ENCODE results near the gene KRR1.

Gene KRR1

GRCh38 chr12:75511116-75512048 is at the start of gene KRR1:
Gene KRR1, minus strand, starts transcription at chr12:75511609. Its CDS starts 12 bp downstream, at chr12:75511597.
- peak; percentile 95 for DNase-seq

DNA sequence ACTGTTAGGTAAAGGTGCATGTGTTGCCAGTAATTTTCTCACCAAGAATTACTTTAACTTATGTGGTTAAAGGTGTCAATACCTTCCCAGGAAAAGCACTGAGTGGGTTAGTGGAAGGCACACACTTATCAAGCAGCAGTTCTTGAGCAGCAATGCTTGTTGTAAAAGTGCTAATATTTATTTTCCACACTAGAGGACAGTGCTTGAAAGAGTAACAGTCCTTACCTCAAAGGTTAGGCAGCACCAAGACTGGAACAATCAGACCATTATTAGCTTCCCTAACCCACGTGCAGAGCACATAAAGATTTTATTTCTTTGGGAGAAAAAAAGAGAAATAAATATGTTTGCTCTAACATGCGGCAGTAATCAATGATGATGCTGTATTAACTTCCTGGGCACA is 48.8 kb upstream of the KRR1 start:
- DNase-seq = no peak

DNA sequence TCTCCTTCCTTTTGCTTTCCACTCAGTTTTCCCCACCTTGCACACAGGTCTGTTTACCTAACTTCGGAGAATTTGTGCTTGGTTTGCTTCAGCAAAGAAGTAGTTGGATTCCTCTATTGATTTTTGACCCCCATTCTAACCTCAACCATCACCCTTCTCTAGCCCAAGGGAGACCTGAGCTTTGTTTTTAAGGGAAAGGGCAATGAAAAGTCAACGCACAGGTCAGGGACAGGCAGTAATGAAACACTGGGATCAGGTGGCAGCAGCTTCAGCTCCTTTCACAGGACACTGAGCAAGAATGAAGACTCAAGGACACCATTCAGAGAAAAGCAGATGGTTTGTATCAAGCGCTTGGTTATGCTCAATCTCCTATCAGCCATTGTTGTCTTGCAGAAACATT is 46.9 kb upstream of the KRR1 start:
- DNase-seq = no peak

GRCh38 chr12:75556311-75556899 is 45.0 kb upstream of the KRR1 start:
- no peak for DNase-seq

DNA sequence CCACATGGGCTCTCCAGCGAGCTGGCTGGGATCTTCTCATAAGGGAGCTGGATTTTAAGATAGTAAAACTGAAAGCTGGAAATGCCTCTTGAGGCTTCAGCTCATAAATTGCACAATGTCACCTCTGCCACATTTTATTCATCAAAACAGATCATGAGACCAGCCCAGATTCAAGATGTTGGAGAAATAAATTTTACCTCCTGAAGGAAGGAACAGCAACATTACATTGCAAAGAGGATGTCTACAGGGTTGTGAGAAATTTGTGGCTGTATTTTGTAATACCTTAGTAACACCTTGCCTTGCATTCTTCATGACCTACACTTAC is 43.1 kb upstream of the KRR1 start:
- DNase-seq = no peak

GRCh38 chr12:75553836-75554555 is 42.6 kb upstream of the KRR1 start:
- DNase-seq = no peak

- DNase-seq = no peak
Measured at GRCh38 chr12:75553398-75553797, 42.0 kb upstream of the KRR1 start.

GRCh38 chr12:75551477-75551876 is 40.1 kb upstream of the KRR1 start:
- DNase-seq = no peak

GRCh38 chr12:75550401-75551240 is 39.2 kb upstream of the KRR1 start:
- no peak for DNase-seq

DNA sequence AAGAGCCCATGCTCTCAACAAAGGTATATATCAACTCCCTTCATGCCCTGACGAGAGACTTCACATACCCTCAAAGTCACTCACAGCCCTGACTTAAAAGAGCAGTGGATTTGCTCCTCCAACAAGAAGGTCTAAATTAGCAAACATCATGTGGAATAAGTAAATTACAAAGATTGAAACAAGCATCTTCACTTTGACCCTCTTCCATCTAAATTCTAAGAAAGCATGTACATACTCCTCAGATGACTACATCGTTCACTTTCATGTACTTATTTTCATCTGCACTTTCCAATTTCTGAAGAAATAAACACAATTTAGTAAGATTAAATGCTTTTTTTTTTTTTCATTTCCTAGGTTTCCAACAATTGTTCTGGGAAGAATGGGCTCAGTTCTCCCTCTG is 38.6 kb upstream of the KRR1 start:
- no peak for DNase-seq

GRCh38 chr12:75548879-75549278 is 37.5 kb upstream of the KRR1 start:
- no peak for DNase-seq

GRCh38 chr12:75545636-75546035 is 34.2 kb upstream of the KRR1 start:
- no peak for DNase-seq

DNA sequence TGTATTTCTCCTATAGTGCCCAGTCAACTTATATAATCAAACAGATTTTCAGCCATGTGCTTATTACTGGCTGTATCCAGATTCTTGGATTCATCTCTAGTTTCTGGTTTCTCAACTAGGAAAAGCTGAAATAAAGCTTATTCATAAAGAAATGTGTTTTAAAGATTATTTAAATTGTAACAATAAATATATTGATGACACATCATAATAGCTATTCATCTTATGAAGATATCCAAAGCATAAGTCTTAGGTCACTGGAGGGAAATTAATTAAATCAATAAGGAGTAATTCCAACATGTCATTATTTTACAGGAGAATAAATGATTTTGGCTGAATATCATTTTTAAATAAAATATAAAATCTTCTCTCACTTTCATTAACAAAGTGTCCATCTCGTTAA is 32.1 kb upstream of the KRR1 start:
- no peak for DNase-seq

DNA sequence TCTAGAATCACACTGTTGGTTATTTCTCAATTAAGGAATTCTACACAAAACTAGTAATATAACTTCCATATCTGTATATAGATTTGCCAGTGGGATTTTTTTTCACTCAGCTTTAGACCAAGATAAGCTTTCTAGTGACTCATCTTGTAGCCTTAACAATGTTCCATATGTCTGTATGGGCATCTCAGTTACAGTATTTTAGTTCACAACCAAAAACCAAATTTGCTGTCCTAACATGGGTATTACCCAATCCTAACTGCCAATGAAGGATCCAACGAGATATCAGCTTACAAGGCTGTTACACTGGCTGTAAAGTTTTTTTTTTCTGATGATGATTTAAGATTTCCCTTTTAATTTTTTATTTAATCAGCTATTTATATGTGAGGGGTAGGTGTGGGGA is 31.5 kb upstream of the KRR1 start:
- no peak for DNase-seq

DNA sequence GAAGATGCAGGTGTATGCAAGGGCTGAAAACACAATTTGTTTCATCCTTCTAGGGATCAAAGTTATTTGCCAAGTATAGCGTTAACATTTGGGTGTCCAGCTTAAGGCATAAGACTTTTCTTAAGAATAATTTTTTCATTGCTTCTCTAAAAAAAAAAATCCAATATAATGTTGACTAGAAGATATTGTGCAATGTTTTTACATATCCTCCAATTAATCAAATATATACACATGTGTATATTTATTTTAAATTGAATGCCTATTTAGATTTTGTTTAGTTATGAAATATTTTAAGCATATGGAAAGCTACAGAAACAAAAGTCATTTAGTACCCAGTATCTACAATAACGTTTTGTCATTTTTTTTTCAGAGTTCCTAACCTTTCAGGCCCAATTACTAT is 28.5 kb upstream of the KRR1 start:
- DNase-seq = no peak

- no peak for DNase-seq
Measured at GRCh38 chr12:75533239-75533638, 21.8 kb upstream of the KRR1 start.

DNA sequence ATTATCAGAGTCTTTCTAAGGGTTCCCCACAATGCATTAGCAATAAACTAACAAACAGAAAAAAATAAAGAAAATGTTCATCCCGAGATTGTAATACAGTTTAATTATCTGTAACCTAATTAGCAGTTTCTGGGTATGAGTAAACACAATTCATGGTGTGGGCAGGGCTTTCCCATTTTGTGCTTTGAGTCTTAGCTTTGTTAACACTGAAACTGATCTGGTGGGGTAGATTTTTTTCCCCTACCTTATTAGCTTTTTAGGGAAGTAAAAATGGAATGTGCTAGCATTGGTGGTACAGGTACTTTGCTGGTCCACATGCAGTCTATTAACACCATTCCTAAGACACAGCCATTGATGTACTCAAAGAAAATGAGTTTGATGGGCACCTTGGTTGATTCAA is 18.4 kb upstream of the KRR1 start:
- DNase-seq = no peak

DNA sequence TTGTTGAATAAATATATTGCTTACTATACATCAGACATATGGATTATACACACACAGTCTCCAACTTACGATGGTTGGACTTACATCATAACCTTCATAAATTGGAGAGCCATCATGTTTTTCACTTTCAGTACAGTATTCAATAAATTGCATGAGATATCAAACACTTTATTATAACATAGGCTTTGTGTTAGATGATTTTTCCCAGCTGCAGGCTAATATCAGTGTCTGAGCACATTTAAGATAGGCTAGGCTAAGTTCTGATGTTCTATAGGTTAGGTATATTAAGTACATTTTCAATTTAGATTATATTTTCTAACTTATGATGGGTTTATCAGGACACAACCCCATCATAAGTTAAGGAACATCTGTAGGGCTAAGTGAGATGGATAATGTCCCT is 17.9 kb upstream of the KRR1 start:
- DNase-seq = no peak

- no peak for DNase-seq
Measured at GRCh38 chr12:75528692-75529091, 17.3 kb upstream of the KRR1 start.

GRCh38 chr12:75528272-75528671 is 16.9 kb upstream of the KRR1 start:
- DNase-seq = no peak

DNA sequence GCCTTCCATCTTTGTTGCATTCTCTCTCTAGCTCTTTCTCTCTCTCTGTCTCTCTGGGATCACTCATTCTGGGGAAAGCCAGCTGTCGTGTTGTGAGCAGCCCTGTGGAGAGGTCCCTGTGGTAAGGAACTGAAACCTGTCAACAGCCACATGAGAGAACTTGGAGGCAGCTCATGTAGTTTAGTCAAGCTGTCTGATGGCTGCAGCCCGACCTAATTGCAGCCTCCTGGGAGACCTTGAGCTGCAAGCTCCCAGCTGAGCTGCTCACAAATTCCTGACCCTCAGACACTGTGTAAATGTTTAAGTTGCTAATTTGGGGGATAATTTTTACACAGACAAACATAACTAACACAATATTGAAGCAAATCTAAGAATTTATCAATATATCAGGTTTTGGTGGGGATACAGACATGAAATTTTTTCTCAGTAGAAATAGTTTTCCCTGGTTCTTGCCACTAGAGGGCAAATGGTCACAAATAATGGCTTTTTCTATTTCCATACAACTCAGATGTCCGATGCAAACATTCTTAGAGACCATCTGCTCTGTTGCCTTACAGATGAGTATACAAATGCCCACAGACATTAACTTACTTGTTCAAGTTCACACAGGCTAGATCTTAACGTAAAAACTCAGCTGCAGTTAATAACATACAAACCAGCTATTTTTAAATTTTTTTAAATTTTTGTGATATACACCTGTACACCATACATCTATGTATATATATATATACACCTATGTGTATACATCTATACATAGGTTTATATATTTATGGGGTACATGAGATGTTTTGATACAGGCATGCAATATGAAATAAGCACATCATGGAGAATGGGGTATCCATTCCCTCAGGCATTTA is 15.5 kb upstream of the KRR1 start:
- DNase-seq = peak; percentile 50

- no peak for DNase-seq
Measured at GRCh38 chr12:75525263-75525662, 13.9 kb upstream of the KRR1 start.

Data from CD4-positive, alpha-beta T cell treated with Interleukin-21 for 1 hour (primary cell).